ENCODE measurements around the gene UBE2D3.

Gene UBE2D3

GRCh38 chr4:102862747-102863146 is 35.4 kb upstream of the UBE2D3 start:
- FAIRE-seq (no peak), DNase-seq (ENCODE audit: insufficient read length, low spot score) (no peak)
- TF ChIP-seq, protein P1, sequence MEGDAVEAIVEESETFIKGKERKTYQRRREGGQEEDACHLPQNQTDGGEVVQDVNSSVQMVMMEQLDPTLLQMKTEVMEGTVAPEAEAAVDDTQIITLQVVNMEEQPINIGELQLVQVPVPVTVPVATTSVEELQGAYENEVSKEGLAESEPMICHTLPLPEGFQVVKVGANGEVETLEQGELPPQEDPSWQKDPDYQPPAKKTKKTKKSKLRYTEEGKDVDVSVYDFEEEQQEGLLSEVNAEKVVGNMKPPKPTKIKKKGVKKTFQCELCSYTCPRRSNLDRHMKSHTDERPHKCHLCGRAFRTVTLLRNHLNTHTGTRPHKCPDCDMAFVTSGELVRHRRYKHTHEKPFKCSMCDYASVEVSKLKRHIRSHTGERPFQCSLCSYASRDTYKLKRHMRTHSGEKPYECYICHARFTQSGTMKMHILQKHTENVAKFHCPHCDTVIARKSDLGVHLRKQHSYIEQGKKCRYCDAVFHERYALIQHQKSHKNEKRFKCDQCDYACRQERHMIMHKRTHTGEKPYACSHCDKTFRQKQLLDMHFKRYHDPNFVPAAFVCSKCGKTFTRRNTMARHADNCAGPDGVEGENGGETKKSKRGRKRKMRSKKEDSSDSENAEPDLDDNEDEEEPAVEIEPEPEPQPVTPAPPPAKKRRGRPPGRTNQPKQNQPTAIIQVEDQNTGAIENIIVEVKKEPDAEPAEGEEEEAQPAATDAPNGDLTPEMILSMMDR (IDR thresholded peaks at IDR 0.05; ENCODE audit: insufficient read depth, missing control alignments) = no peak

DNA sequence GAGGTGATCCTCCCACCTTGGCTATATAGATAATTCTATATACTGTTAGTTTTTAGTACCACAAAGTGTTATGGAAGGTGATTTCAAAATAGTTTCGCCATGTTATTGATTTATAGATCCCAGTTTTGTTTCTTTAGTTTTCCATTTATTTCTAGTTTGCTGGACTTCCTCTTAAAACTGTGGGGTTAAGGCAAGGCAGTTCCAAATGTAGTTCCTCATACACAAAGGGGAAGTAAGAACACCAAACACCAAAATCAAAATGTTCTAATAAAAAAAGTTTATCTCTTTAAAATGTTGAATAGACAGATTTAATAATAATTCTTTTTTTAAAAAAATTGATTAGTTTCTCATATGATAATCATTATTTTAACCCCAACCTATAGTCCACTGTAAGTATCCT is 34.7 kb upstream of the UBE2D3 start:
- FAIRE-seq (no peak), DNase-seq (ENCODE audit: insufficient read length, low spot score) (no peak)
- TF ChIP-seq, protein P1 (IDR thresholded peaks at IDR 0.05; ENCODE audit: insufficient read depth, missing control alignments) = no peak

GRCh38 chr4:102860611-102861324 is 33.4 kb upstream of the UBE2D3 start:
- DNase-seq (ENCODE audit: insufficient read length, low spot score) (no peak), FAIRE-seq (no peak)
- TF ChIP-seq, protein P1 (IDR thresholded peaks at IDR 0.05; ENCODE audit: insufficient read depth, missing control alignments) = no peak

- peak; percentile 11 for FAIRE-seq
- no peak for DNase-seq (ENCODE audit: insufficient read length, low spot score)
- TF ChIP-seq, protein P1 (IDR thresholded peaks at IDR 0.05; ENCODE audit: insufficient read depth, missing control alignments) = no peak
Observed at GRCh38 chr4:102858828-102859464, 31.6 kb upstream of the UBE2D3 start.

GRCh38 chr4:102850370-102850769 is 23.0 kb upstream of the UBE2D3 start:
- no peak for FAIRE-seq
- DNase-seq (ENCODE audit: insufficient read length, low spot score) = no peak
- TF ChIP-seq, protein P1 (IDR thresholded peaks at IDR 0.05; ENCODE audit: insufficient read depth, missing control alignments) = no peak

GRCh38 chr4:102849579-102850104 is 22.3 kb upstream of the UBE2D3 start:
- DNase-seq (ENCODE audit: insufficient read length, low spot score) (no peak), FAIRE-seq (no peak)
- TF ChIP-seq, protein P1 (IDR thresholded peaks at IDR 0.05; ENCODE audit: insufficient read depth, missing control alignments) = no peak

DNA sequence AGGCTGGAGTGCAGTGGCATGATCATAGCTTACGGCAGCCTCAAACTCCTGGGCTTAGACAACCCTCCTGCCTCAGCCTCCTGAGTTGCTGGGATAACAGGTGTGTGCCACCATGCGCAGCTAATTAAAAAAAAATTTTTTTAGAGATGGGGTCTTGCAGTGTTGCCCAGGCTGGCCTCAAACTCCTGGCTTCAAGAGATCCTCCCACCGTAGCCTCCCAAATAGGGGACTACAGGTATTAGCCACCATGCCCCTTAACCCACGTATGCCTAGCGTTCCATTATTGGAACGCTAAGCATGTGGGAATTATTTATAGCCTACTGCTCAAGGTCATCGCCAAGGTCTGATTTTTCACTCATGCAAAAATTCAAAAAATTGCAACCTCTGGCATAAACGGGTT is 20.3 kb upstream of the UBE2D3 start:
- DNase-seq (ENCODE audit: insufficient read length, low spot score) (no peak), FAIRE-seq (no peak)
- TF ChIP-seq, protein P1 (IDR thresholded peaks at IDR 0.05; ENCODE audit: insufficient read depth, missing control alignments) = no peak
